H1 (cell line): Measurements from ENCODE around the gene OR1I1. TPM values are rescaled to one million over a fixed set of nuclear protein-coding genes. Genes with fewer than 3 reads are reported as not detected.

ENCODE experiments used
- KDM4A ChIP-seq: IDR thresholded peaks from one replicate; pipeline ENCODE4 v1.7.1; 2012; ENCODE audit warnings: low read depth, mild to moderate bottlenecking, moderate library complexity, low read length, inconsistent platforms; ENCODE audit not compliant: severe bottlenecking
- POLR2AphosphoS5 ChIP-seq: IDR thresholded peaks from 2 replicates; pipeline ENCODE4 v1.6.1; 2011; ENCODE audit warnings: low read depth, low read length
- TAF7 ChIP-seq: optimal IDR thresholded peaks from 2 replicates; pipeline ENCODE3; 2011; ENCODE audit warnings: low read depth, mild to moderate bottlenecking, inconsistent platforms, low read length, moderate library complexity, borderline replicate concordance
- TCF12 ChIP-seq: IDR thresholded peaks from 2 replicates; pipeline ENCODE4 v1.6.1; 2011; ENCODE audit warnings: low read depth, mild to moderate bottlenecking, low read length
- polyA plus RNA-seq, 7 experiments: library from polyadenylated mRNA; depleted of rRNA in 3 of 7; stranded (reverse) in 5 of 7; unstranded in 2 of 7; fragments of >200 nt in 5 of 7; fragments of 200-250 nt in 2 of 7; gene quantifications; 1 replicate in 5 of 7; 2 replicates in 1 of 7; 4 replicates in 1 of 7; pipeline versions ENCODE4 v1.2.1 to v1.2.3, GENCODE V29; 2011 to 2013; ENCODE audit warnings: missing spikeins in 2 of 7, mixed read lengths in 2 of 7
- total RNA-seq: library from RNA; stranded (reverse); fragmentation: NEBNext Ultra II Directional; extraction: Animal tissue kit (Norgen Biotek cat#: 25700); gene quantifications from 2 replicates; pipeline ENCODE4 v1.2.1, GENCODE V29; 2021

OR1I1 gene
- total and polyA plus RNA-seq, 2 of the 8 experiments (the other 6 are each of a cell fraction or from before 2014, with no cell fraction given) = not detected

GRCh38 chr19:15125232-15126067 is 43.4 kb downstream of the OR1I1 start (continued):
- TF ChIP-seq TAF7 (no peak), KDM4A (peak; percentile 72), POLR2AphosphoS5 (peak; percentile 87), TCF12 (no peak)
